Endothelial cell of umbilical vein (primary cell): ENCODE results near the gene KCNH8. TPM values are rescaled to one million over a fixed set of nuclear protein-coding genes. Genes with fewer than 3 reads are reported as not detected.

Experiments
- BruUV-seq: library from RNA; stranded (reverse); fragments of 400-500 nt; replicated peaks from 2 replicates; lab custom pipeline; 2021; lab: Mats Ljungman, UMichigan
- CTCF ChIA-PET: fragments of 300-600, 350-600 bp; sonication (Branson Sonifier 250); formaldehyde crosslinking; loops from one replicate; lab custom pipeline; 2021; ENCODE audit warnings: antibody characterized with exemption, inconsistent platforms; lab: Charles Lee
- POLR2A ChIA-PET: fragments of 300-600, 350-600 bp; sonication (Branson Sonifier 250); formaldehyde crosslinking; loops from one replicate; lab custom pipeline; 2021; ENCODE audit warnings: antibody characterized with exemption, inconsistent platforms; lab: Charles Lee
- DNase-seq: peaks from one replicate; pipeline ENCODE4 v3.0.0-alpha.2; 2011; ENCODE audit warnings: low read depth, low spot score
- FAIRE-seq: peaks from 2 replicates; lab custom pipeline; 2011; peaks lifted over from hg19 to GRCh38; lab: Jason Lieb, UNC
- H2AFZ ChIP-seq: 2 replicates; pipeline ENCODE4 v1.6.0; 2012; ENCODE audit warnings: low read depth, low read length, control low read depth, inconsistent platforms
- H3K27ac ChIP-seq: 2 replicates; pipeline ENCODE4 v1.5.1; 2011; ENCODE audit warnings: low read depth, mild to moderate bottlenecking, control low read depth, low read length, moderate library complexity; ENCODE audit not compliant: insufficient read depth
- H3K27me3 ChIP-seq, 2 experiments: 2 replicates each; pipeline versions ENCODE4 v1.6.0 to v1.6.1; 2011; ENCODE audit warnings: low read length in 2 of 2, mixed read lengths in 1 of 2; ENCODE audit not compliant: control insufficient read depth in 2 of 2, insufficient read depth in 2 of 2
- H3K36me3 ChIP-seq, 2 experiments: 2 replicates in 1 of 2; 3 replicates in 1 of 2; pipeline ENCODE4 v1.5.1; 2011; ENCODE audit warnings: low read length in 2 of 2, mild to moderate bottlenecking in 1 of 2, moderate library complexity in 1 of 2; ENCODE audit not compliant: control insufficient read depth in 2 of 2, insufficient read depth in 2 of 2; ENCODE audit errors: extremely low read depth in 1 of 2
- H3K4me1 ChIP-seq: 3 replicates; pipeline ENCODE4 v1.5.1; 2011; ENCODE audit warnings: mild to moderate bottlenecking, low read length; ENCODE audit not compliant: control insufficient read depth, insufficient read depth; ENCODE audit errors: extremely low read depth
- H3K4me2 ChIP-seq: 2 replicates; pipeline ENCODE4 v1.6.1; 2011; ENCODE audit warnings: low read length, control low read depth, mixed read lengths; ENCODE audit not compliant: insufficient read depth
- H3K4me3 ChIP-seq, 3 experiments: fragments of 200-600 bp in 1 of 3; sonication (generic), shearing (Covaris generic) in 1 of 3; replicated peaks in 1 of 3; 2 replicates each; pipeline ENCODE4 v1.5.1; 2011 to 2016; ENCODE audit warnings: control low read depth in 3 of 3, low read length in 3 of 3, mild to moderate bottlenecking in 2 of 3, inconsistent platforms in 1 of 3, low read depth in 1 of 3, moderate library complexity in 1 of 3; ENCODE audit not compliant: insufficient read depth in 1 of 3
- H3K79me2 ChIP-seq: 2 replicates; pipeline ENCODE4 v1.6.0; 2012; ENCODE audit warnings: low read length, inconsistent platforms; ENCODE audit not compliant: control insufficient read depth, insufficient read depth
- H3K9ac ChIP-seq: replicated peaks from 2 replicates; pipeline ENCODE3; 2011; ENCODE audit warnings: low read length, control low read depth; ENCODE audit not compliant: insufficient read depth; ENCODE audit errors: extremely low read depth
- H3K9me1 ChIP-seq: replicated peaks from 3 replicates; pipeline ENCODE4 v1.6.0; 2011; ENCODE audit warnings: mild to moderate bottlenecking, low read length; ENCODE audit not compliant: control insufficient read depth, insufficient read depth; ENCODE audit errors: extremely low read depth
- H3K9me3 ChIP-seq: replicated peaks from 2 replicates; pipeline ENCODE4 v1.5.1; 2012; ENCODE audit warnings: low read length, inconsistent platforms; ENCODE audit not compliant: control insufficient read depth, insufficient read depth
- H4K20me1 ChIP-seq: replicated peaks from 2 replicates; pipeline ENCODE3; 2011; ENCODE audit warnings: mild to moderate bottlenecking, low read length; ENCODE audit not compliant: control insufficient read depth, insufficient read depth; ENCODE audit errors: extremely low read depth
- EZH2 ChIP-seq: IDR thresholded peaks from 2 replicates; pipeline ENCODE4 v1.6.1; 2012; ENCODE audit warnings: borderline replicate concordance, low read depth, mild to moderate bottlenecking, moderate library complexity, low read length, inconsistent platforms; ENCODE audit not compliant: severe bottlenecking
- FOS ChIP-seq: IDR thresholded peaks from 2 replicates; pipeline ENCODE4 v1.6.1; 2011; ENCODE audit warnings: mild to moderate bottlenecking, low read length, moderate library complexity, borderline replicate concordance; ENCODE audit not compliant: insufficient read depth
- GATA2 ChIP-seq: IDR thresholded peaks from 2 replicates; pipeline ENCODE4 v1.7.0; 2011; ENCODE audit warnings: low read depth, mild to moderate bottlenecking, moderate library complexity, mixed read lengths, low read length; ENCODE audit not compliant: insufficient read length, insufficient read depth
- JUN ChIP-seq: IDR thresholded peaks from 2 replicates; pipeline ENCODE4 v1.6.1; 2011; ENCODE audit warnings: borderline replicate concordance, low read depth; ENCODE audit not compliant: insufficient read length, insufficient read depth
- MYC ChIP-seq: IDR thresholded peaks from one replicate; pipeline ENCODE4 v1.6.1; 2011; ENCODE audit warnings: mild to moderate bottlenecking, low read depth, low read length
- POLR2A ChIP-seq: IDR thresholded peaks from 2 replicates; pipeline ENCODE4 v1.6.1; 2012; ENCODE audit warnings: low read depth, mild to moderate bottlenecking, control low read depth, low read length
- POLR2AphosphoS5 ChIP-seq: IDR thresholded peaks from 2 replicates; pipeline ENCODE4 v1.6.1; 2012; ENCODE audit warnings: low read depth, mild to moderate bottlenecking, control low read depth, low read length, moderate library complexity; ENCODE audit not compliant: insufficient read depth
- dilution Hi-C: fragments of 300-500 bp; cut with MboI; formaldehyde crosslinking; loops from one replicate; pipeline ENCODE4 v1.15.0; 2019; ENCODE audit warnings: low sequenced_read_pairs; ENCODE audit not compliant: extremely low pct_ligation_motif_present
- intact Hi-C: fragments of 100-400 bp; cut with micrococcal nuclease; formaldehyde crosslinking; loops from one replicate; pipeline ENCODE4 v1.10.0; 2022
- microRNA-seq: library from miRNA; unstranded; fragments of <30 nt; microRNA quantifications from one replicate; pipeline ENCODE4 v1.2.0, GENCODE V29; 2021; ENCODE audit warnings: borderline number of aligned reads, borderline replicate concordance
- polyA plus RNA-seq, 4 experiments: library from polyadenylated mRNA; depleted of rRNA in 3 of 4; stranded (reverse) in 3 of 4; unstranded in 1 of 4; fragments of >200 nt; gene quantifications; 2 replicates each; pipeline versions ENCODE4 v1.2.1 to v1.2.3, GENCODE V29; 2011 to 2012; ENCODE audit warnings: missing spikeins in 1 of 4
- small RNA-seq: library from RNA; depleted of rRNA; stranded (forward); fragments of <200 nt; gene quantifications from one replicate; pipeline ENCODE3, GENCODE V24; 2012; ENCODE audit warnings: low replicate concordance, low read depth; ENCODE audit not compliant: insufficient read depth, insufficient read length
- total RNA-seq: library from RNA; stranded (reverse); gene quantifications from 2 replicates; pipeline ENCODE4 v1.2.3, GENCODE V29; 2021
- TF ChIP-seq, protein P1 (sequence below), 2 donors: IDR thresholded peaks; 1 replicate in 1 of 2; 2 replicates in 1 of 2; pipeline ENCODE4 v1.5.1; 2011; ENCODE audit warnings: low read length in 2 of 2, mild to moderate bottlenecking in 2 of 2, moderate library complexity in 2 of 2, control low read depth in 1 of 2, inconsistent platforms in 1 of 2, low read depth in 1 of 2; ENCODE audit not compliant: insufficient read depth in 1 of 2; ENCODE audit errors: extremely low read depth in 1 of 2
- TF ChIP-seq, protein P2 (sequence below): IDR thresholded peaks from 2 replicates; pipeline ENCODE4 v1.6.1; 2011; ENCODE audit not compliant: insufficient read depth, insufficient read length

Gene KCNH8
- total and polyA plus RNA-seq, 2 donors (not counting 3 experiments of a cell fraction or from before 2014, with no cell fraction given) = not detected

DNA sequence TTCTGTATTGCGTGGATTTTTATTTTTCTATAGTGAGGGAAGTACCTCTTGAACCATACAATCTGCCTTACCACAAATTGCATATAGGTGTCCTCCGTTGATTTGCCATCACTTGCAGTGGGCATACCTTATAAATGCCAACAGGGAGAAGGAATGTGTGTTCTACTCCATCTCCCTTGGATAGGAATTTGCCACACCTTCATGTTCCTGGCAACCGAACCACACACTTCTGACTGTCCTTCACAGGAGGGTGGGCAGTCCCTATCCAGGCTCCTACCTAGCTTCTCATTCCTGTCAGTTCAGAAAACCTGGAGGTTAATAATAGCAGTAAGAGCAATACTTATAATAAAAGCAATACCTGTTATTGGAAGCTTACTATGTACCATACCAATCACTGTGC lies 428.0 kb downstream of the KCNH8 start:
- no peaks in the 10 kb centered on the region for H3K4me1 ChIP-seq
- H3K9ac ChIP-seq = no peak overlapping the region
- H3K9me1 ChIP-seq = no peaks in the 10 kb centered on the region
- ChIA-PET POLR2A (no interaction called here), CTCF (no interaction called here)
- DNase-seq = no peak
- peaks cover 2% of the 10 kb centered on the region for H3K9me3 ChIP-seq
- H3K4me3 ChIP-seq = no peak overlapping the region
- FAIRE-seq = no peak
- H3K36me3 ChIP-seq = no peaks in the 10 kb centered on the region
- no peak overlapping the region for H3K4me2 ChIP-seq
- no peaks in the 10 kb centered on the region for H3K27me3 ChIP-seq
- dilution Hi-C loops (no loop called here), intact Hi-C loops (no loop called here)
- BruUV-seq = no TSS peak
- H3K79me2 ChIP-seq = no peaks in the 10 kb centered on the region
- TF ChIP-seq, protein P1, sequence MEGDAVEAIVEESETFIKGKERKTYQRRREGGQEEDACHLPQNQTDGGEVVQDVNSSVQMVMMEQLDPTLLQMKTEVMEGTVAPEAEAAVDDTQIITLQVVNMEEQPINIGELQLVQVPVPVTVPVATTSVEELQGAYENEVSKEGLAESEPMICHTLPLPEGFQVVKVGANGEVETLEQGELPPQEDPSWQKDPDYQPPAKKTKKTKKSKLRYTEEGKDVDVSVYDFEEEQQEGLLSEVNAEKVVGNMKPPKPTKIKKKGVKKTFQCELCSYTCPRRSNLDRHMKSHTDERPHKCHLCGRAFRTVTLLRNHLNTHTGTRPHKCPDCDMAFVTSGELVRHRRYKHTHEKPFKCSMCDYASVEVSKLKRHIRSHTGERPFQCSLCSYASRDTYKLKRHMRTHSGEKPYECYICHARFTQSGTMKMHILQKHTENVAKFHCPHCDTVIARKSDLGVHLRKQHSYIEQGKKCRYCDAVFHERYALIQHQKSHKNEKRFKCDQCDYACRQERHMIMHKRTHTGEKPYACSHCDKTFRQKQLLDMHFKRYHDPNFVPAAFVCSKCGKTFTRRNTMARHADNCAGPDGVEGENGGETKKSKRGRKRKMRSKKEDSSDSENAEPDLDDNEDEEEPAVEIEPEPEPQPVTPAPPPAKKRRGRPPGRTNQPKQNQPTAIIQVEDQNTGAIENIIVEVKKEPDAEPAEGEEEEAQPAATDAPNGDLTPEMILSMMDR (IDR thresholded peaks at IDR 0.05; ENCODE audit: extremely low read depth in 1 of 2, insufficient read depth in 1 of 2, low read depth in 1 of 2, low read length in 2 of 2) = no peak
- TF ChIP-seq POLR2AphosphoS5 (no peak), JUN (no peak), EZH2 (no peak), MYC (no peak), GATA2 (no peak), POLR2A (no peak), FOS (no peak)
- TF ChIP-seq, protein P2, sequence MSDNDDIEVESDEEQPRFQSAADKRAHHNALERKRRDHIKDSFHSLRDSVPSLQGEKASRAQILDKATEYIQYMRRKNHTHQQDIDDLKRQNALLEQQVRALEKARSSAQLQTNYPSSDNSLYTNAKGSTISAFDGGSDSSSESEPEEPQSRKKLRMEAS = no peak
- H4K20me1 ChIP-seq = no peaks in the 10 kb centered on the region
- no peak overlapping the region for H2AFZ ChIP-seq
- H3K27ac ChIP-seq = no peak overlapping the region

Small RNA genes lying within 50 kb of the gene (microRNA-seq; reads per million reads assigned to microRNA genes)
- not detected for gene MIR4791

Small RNA genes lying within 50 kb of the gene (small RNA-seq; reads per million reads assigned to genes)
- gene MIR4791 = not detected
